Colonic mucosa (tissue), 4 donors: ENCODE measurements around the gene DTWD2. TPM values are rescaled to one million over a fixed set of nuclear protein-coding genes. Genes with fewer than 3 reads are reported as not detected.
"Not testable (repeated sequence)": the region's sequence is repeated elsewhere in the genome, so short reads cannot be mapped to it uniquely, and the experiment has no call there.

Experiments
- DNase-seq: peaks from one replicate; pipeline ENCODE4 v3.0.0-alpha.2; 2020
- H3K27ac ChIP-seq: fragments of 200-600 bp; one replicate; pipeline ENCODE4 v1.8.0; 2021
- H3K27me3 ChIP-seq: fragments of 200-600 bp; one replicate; pipeline ENCODE4 v1.8.0; 2021
- H3K36me3 ChIP-seq: fragments of 200-600 bp; one replicate; pipeline ENCODE4 v1.8.0; 2021
- H3K4me1 ChIP-seq: fragments of 200-600 bp; one replicate; pipeline ENCODE4 v1.8.0; 2021; ENCODE audit warnings: mild to moderate bottlenecking
- H3K4me3 ChIP-seq: fragments of 200-600 bp; one replicate; pipeline ENCODE4 v1.8.0; 2021
- H3K9ac ChIP-seq, 2 donors: one replicate each; pipeline ENCODE4 v1.7.0; 2013; ENCODE audit warnings: control low read depth in 2 of 2, low read depth in 2 of 2, low read length in 2 of 2
- H3K9me3 ChIP-seq: fragments of 200-600 bp; one replicate; pipeline ENCODE4 v1.8.0; 2021
- intact Hi-C: fragments of 100-400 bp; cut with DNase I; formaldehyde crosslinking; loops from one replicate; pipeline ENCODE4 v1.14.1; 2022
- total RNA-seq, 2 donors: library from RNA; stranded (reverse); fragmentation: NEBNext Ultra II Directional in 1 of 2; extraction: Animal tissue kit (Norgen Biotek cat#: 25700) in 1 of 2; gene quantifications; one replicate each; pipeline ENCODE4 v1.2.1, GENCODE V29; 2021
- TF ChIP-seq, protein P1 (sequence below): fragments of 200-600 bp; IDR thresholded peaks from one replicate; pipeline ENCODE4 v1.8.0; 2022; ENCODE audit warnings: antibody characterized with exemption, mild to moderate bottlenecking
- donor health status: healthy.
- donor health status: DM: no; HTN: no; CAD: no.
- donor health status: DM: no; HTN: no; CAD: no.

The DTWD2 gene
- total RNA-seq, 2 donors from 2014 or later, result 7.5 to 11.7 TPM

DNA sequence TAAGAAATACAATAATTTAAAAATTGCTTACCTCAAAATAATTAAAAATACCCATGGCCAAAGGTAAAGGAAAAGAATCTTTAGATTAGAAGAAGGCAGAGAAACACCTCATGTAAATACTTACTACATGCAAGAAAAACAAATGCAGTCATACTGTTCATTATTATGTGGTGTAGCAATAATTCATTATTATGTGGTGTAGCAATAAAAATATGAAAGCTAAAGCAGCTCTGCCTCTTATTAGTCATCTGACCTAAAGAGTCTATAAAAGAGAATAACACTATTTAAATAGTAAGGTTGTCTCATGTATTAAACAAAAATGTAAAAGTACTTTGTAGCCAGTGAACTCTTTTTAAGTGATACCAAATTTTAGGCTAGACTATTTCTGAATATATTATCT is 6.6 kb downstream of the DTWD2 start:
- intact Hi-C loops, result no loop called here
- TF ChIP-seq, protein P1, sequence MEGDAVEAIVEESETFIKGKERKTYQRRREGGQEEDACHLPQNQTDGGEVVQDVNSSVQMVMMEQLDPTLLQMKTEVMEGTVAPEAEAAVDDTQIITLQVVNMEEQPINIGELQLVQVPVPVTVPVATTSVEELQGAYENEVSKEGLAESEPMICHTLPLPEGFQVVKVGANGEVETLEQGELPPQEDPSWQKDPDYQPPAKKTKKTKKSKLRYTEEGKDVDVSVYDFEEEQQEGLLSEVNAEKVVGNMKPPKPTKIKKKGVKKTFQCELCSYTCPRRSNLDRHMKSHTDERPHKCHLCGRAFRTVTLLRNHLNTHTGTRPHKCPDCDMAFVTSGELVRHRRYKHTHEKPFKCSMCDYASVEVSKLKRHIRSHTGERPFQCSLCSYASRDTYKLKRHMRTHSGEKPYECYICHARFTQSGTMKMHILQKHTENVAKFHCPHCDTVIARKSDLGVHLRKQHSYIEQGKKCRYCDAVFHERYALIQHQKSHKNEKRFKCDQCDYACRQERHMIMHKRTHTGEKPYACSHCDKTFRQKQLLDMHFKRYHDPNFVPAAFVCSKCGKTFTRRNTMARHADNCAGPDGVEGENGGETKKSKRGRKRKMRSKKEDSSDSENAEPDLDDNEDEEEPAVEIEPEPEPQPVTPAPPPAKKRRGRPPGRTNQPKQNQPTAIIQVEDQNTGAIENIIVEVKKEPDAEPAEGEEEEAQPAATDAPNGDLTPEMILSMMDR, result no peak
- H3K9me3 ChIP-seq, result no peaks in the 10 kb centered on the region
- no peaks in the 10 kb centered on the region for H3K36me3 ChIP-seq
- no peaks in the 10 kb centered on the region for H3K27me3 ChIP-seq
- no peak overlapping the region for H3K27ac ChIP-seq
- no peak overlapping the region for H3K4me3 ChIP-seq
- H3K9ac ChIP-seq, result no peak overlapping the region
- no peaks in the 10 kb centered on the region for H3K4me1 ChIP-seq
- DNase-seq, result no peak

DNA sequence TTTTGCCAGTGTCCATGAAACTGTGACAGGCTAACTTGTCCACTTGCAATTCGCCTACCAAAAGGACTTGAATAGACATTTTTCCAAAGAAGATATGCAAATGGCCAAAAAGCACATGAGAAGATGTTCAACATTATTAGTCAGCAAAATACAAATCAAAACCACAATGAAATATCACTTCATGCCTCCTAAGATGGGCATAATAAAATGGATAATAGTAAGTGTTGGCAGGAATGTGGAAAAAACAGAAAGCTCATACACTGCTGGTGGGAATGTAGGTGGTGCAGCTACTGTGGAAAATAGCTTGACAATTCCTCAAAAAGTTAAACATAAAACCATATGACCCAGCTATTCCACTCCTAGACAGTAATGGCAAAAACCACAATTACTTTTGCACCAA is 7.9 kb downstream of the DTWD2 start:
- H3K9me3 ChIP-seq, result no peaks in the 10 kb centered on the region
- intact Hi-C loops, result no loop called here
- H3K9ac ChIP-seq, result no peak overlapping the region
- H3K4me3 ChIP-seq, result no peak overlapping the region
- no peaks in the 10 kb centered on the region for H3K36me3 ChIP-seq
- TF ChIP-seq, protein P1, result no peak
- H3K27me3 ChIP-seq, result no peaks in the 10 kb centered on the region
- H3K27ac ChIP-seq, result no peak overlapping the region
- no peaks in the 10 kb centered on the region for H3K4me1 ChIP-seq
- no peak for DNase-seq

DNA sequence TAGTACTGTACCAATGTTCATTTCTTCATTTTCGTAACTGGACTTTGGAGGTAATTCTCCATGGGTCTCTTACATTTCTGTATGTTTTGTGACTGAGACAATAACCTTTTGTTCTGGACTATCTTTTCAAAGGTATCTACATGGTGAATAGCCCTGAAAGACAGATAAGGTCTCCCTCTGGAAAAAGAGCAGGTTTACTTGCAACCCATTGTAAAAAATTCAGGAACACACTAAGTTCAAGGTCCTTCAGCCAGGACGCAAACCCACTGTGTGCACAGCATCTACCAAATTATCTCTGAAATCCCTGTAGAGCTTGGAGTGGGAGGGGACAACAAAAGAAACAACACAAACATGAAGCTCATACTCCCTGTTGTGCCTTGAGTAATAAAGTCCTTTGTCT is 8.3 kb downstream of the DTWD2 start:
- Histone ChIP-seq H3K27ac (no peak overlapping the region), H3K36me3 (no peaks in the 10 kb centered on the region), H3K9me3 (no peaks in the 10 kb centered on the region), H3K4me1 (no peaks in the 10 kb centered on the region), H3K4me3 (no peak overlapping the region), H3K9ac (no peak overlapping the region), H3K27me3 (no peaks in the 10 kb centered on the region)
- TF ChIP-seq, protein P1, result no peak
- intact Hi-C loops, result no loop called here
- DNase-seq, result no peak

DNA sequence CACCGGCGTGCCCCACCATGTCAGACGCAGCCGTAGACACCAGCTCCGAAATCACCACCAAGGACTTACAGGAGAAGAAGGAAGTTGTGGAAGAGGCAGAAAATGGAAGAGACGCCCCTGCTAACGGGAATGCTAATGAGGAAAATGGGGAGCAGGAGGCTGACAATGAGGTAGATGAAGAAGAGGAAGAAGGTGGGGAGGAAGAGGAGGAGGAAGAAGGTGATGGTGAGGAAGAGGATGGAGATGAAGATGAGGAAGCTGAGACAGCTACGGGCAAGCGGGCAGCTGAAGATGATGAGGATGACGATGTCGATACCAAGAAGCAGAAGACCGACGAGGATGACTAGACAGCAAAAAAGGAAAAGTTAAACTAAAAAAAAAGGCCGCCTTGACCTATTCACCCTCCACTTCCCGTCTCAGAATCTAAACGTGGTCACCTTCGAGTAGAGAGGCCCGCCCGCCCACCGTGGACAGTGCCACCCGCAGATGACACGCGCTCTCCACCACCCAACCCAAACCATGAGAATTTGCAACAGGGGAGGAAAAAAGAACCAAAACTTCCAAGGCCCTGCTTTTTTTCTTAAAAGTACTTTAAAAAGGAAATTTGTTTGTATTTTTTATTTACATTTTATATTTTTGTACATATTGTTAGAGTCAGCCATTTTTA is 14.4 kb downstream of the DTWD2 start:
- H3K4me3 ChIP-seq, H3K9ac ChIP-seq, H3K4me1 ChIP-seq, H3K27ac ChIP-seq, H3K27me3 ChIP-seq, DNase-seq, H3K9me3 ChIP-seq, H3K36me3 ChIP-seq, intact Hi-C loops: not testable (repeated sequence)

DNA sequence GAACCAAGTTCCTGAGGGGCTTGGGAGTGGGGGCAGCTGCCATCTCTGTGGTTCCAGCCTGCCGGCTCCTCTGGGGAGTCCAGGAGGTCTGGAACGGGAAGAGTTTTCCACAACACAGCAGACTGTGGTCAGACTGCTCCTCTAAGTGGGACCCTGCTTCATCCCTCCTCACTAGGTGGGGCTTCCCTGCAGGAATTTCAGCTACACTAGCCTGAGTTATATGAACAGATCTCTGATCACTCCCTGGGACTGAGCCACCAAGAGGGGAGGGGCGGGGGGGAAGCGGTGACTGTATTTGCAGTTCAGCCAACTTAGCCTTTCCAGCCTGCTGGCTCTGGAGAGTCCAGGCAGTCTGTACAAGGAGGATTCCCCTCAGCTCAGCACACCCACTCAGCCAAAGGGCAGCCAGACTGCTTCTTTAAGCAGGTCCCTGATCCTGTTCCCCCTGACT is 19.4 kb downstream of the DTWD2 start:
- no peak overlapping the region for H3K27ac ChIP-seq
- H3K27me3 ChIP-seq, result no peaks in the 10 kb centered on the region
- no peaks in the 10 kb centered on the region for H3K36me3 ChIP-seq
- no peak overlapping the region for H3K4me3 ChIP-seq
- no peak for DNase-seq
- intact Hi-C loops, result no loop called here
- H3K9me3 ChIP-seq, result no peaks in the 10 kb centered on the region
- H3K4me1 ChIP-seq, result no peaks in the 10 kb centered on the region
- H3K9ac ChIP-seq, result no peak overlapping the region
- TF ChIP-seq, protein P1, result no peak

DNA sequence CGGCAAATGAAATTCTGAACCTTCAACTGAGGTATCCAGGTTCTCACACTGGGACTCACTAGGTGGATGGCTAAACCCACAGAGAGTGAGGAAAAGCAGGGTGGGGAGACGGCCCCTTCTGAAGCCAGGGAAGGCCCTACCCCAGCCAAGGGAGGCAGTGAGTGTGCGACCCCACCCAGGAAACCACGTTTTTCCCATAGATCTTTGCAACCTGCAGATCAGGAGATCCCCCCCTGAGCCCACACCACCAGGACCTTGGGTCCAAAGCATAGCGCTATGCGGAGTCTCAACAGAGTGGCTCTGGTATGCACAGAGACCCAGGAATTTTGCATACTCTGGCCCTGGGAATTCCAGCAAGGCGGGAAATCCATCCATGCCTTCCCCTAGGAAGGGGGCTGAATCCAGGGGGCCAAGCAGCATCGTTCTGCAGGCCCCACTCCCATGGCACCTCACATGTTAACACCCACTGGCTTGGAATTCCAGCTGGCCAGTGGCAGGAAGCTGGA is 19.9 kb downstream of the DTWD2 start:
- intact Hi-C loops, result no loop called here
- Histone ChIP-seq H3K27me3 (no peaks in the 10 kb centered on the region), H3K36me3 (no peaks in the 10 kb centered on the region), H3K9ac (no peak overlapping the region), H3K4me3 (no peak overlapping the region), H3K4me1 (no peaks in the 10 kb centered on the region), H3K27ac (no peak overlapping the region), H3K9me3 (no peaks in the 10 kb centered on the region)
- TF ChIP-seq, protein P1, result no peak
- DNase-seq, result no peak
